Loucy (cell line): ENCODE measurements around the gene SHROOM3.

ENCODE experiments used
- H2AFZ ChIP-seq: fragments of 200-600 bp; sonication (generic); 2 replicates; pipeline ENCODE4 v1.6.0; 2016; ENCODE audit warnings: antibody characterized with exemption, mild to moderate bottlenecking, low read length, moderate library complexity
- H3F3A ChIP-seq: fragments of 200-600 bp; 2 replicates; pipeline ENCODE4 v1.6.0; 2016; ENCODE audit warnings: antibody characterized with exemption, low read depth, mild to moderate bottlenecking
- H3K27me3 ChIP-seq: fragments of 200-600 bp; sonication (generic); 2 replicates; pipeline ENCODE4 v1.6.1; 2014; ENCODE audit warnings: low read length, mild to moderate bottlenecking; ENCODE audit not compliant: insufficient read depth, poor library complexity, severe bottlenecking
- H3K36me3 ChIP-seq: fragments of 200-600 bp; sonication (generic); 2 replicates; pipeline ENCODE4 v1.6.1; 2016; ENCODE audit warnings: low read length; ENCODE audit not compliant: insufficient read depth
- H3K4me1 ChIP-seq: fragments of 200-600 bp; sonication (generic); 2 replicates; pipeline ENCODE4 v1.5.1; 2014; ENCODE audit warnings: low read length, mild to moderate bottlenecking; ENCODE audit not compliant: insufficient read depth, poor library complexity, severe bottlenecking
- H3K4me2 ChIP-seq: fragments of 200-600 bp; sonication (generic); 2 replicates; pipeline ENCODE4 v1.6.0; 2014; ENCODE audit warnings: antibody characterized with exemption, low read length, low read depth, mild to moderate bottlenecking; ENCODE audit not compliant: poor library complexity, severe bottlenecking
- H3K4me3 ChIP-seq: fragments of 200-600 bp; sonication (generic); 2 replicates; pipeline ENCODE4 v1.5.1; 2014; ENCODE audit warnings: low read length, mild to moderate bottlenecking, mixed read lengths; ENCODE audit not compliant: poor library complexity, severe bottlenecking
- H3K79me2 ChIP-seq: fragments of 200-600 bp; sonication (generic); 2 replicates; pipeline ENCODE4 v1.6.1; 2014; ENCODE audit warnings: low read length; ENCODE audit not compliant: insufficient read depth
- H3K9ac ChIP-seq: fragments of 200-600 bp; sonication (generic); 2 replicates; pipeline ENCODE4 v1.6.0; 2014; ENCODE audit warnings: mild to moderate bottlenecking, low read depth, low read length, moderate library complexity; ENCODE audit not compliant: poor library complexity, severe bottlenecking
- H3K9me2 ChIP-seq: fragments of 200-600 bp; sonication (generic); replicated peaks from 2 replicates; pipeline ENCODE4 v1.6.1; 2016; ENCODE audit warnings: low read depth, low read length, mixed read lengths
- H3K9me3 ChIP-seq: fragments of 200-600 bp; sonication (generic); 2 replicates; pipeline ENCODE4 v1.6.1; 2014; ENCODE audit warnings: mild to moderate bottlenecking, antibody characterized with exemption, low read length, low read depth; ENCODE audit not compliant: insufficient read depth
- H4K20me1 ChIP-seq: fragments of 200-600 bp; sonication (generic); 2 replicates; pipeline ENCODE4 v1.6.0; 2014; ENCODE audit warnings: antibody characterized with exemption, low read length, mild to moderate bottlenecking; ENCODE audit not compliant: insufficient read depth, poor library complexity, severe bottlenecking
- EZH2phosphoT487 ChIP-seq: fragments of 200-600 bp; IDR thresholded peaks from 2 replicates; pipeline ENCODE4 v1.6.1; 2018; ENCODE audit warnings: antibody characterized with exemption, mild to moderate bottlenecking, moderate library complexity, borderline replicate concordance
- TF ChIP-seq, protein P1 (sequence below): fragments of 200-600 bp; sonication (generic); conservative IDR thresholded peaks from 2 replicates; pipeline ENCODE4 v1.5.1; 2014; ENCODE audit warnings: mild to moderate bottlenecking, antibody characterized with exemption, low read length

The SHROOM3 gene

DNA sequence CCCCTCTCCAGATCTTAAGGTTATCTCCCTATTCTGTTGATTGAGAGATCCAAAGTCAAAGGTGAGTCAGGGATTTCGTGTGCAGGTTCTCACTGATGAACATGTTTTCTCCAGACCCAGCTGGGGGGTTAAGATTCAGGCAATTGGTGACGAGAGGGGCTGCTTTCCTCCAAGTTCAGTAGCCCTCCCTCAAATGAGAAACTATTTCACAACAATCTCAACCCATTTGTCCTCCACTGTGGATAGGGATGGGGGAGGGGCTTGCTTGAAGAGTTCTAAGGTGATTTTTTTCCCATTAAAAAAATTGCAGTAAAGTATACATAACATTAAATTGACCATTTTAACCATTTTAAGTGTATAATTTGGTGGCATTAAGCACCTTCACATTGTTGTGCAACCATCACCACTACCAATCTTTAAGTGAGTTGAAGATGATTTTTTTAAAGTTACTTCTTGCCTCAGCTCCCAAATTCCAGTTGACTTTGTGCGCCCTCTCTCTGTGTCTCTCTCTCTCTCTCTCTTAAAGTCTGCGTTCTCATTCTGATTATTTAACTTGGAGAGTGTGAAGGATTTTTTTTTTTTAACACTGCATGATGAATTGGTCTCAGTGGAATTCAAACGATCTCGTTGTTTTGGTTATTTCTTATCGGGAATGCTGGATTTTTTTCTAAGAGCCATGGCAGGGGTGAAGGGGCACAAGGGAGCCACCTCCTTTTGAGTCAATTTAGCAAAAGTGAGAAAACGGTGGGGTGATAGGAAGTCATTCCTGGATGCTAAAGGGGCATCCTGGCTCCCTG lies 175.9 kb downstream of the SHROOM3 start:
- H3K4me3 ChIP-seq: no peak overlapping the region
- TF ChIP-seq, protein P1, sequence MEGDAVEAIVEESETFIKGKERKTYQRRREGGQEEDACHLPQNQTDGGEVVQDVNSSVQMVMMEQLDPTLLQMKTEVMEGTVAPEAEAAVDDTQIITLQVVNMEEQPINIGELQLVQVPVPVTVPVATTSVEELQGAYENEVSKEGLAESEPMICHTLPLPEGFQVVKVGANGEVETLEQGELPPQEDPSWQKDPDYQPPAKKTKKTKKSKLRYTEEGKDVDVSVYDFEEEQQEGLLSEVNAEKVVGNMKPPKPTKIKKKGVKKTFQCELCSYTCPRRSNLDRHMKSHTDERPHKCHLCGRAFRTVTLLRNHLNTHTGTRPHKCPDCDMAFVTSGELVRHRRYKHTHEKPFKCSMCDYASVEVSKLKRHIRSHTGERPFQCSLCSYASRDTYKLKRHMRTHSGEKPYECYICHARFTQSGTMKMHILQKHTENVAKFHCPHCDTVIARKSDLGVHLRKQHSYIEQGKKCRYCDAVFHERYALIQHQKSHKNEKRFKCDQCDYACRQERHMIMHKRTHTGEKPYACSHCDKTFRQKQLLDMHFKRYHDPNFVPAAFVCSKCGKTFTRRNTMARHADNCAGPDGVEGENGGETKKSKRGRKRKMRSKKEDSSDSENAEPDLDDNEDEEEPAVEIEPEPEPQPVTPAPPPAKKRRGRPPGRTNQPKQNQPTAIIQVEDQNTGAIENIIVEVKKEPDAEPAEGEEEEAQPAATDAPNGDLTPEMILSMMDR: no peak
- TF ChIP-seq EZH2phosphoT487: no peak
- H2AFZ ChIP-seq: no peak overlapping the region
- no peaks in the 10 kb centered on the region for H3K27me3 ChIP-seq
- H3K4me1 ChIP-seq: peaks cover 47% of the 10 kb centered on the region
- H3K9me2 ChIP-seq: no peaks in the 10 kb centered on the region
- H3K4me2 ChIP-seq: no peak overlapping the region
- no peaks in the 10 kb centered on the region for H3K79me2 ChIP-seq
- H4K20me1 ChIP-seq: no peaks in the 10 kb centered on the region
- H3K9ac ChIP-seq: no peak overlapping the region
- H3K36me3 ChIP-seq: no peaks in the 10 kb centered on the region
- H3K9me3 ChIP-seq: no peaks in the 10 kb centered on the region
- peaks cover 15% of the 10 kb centered on the region; the same call in 1 of the 2 replicates for H3F3A ChIP-seq

DNA sequence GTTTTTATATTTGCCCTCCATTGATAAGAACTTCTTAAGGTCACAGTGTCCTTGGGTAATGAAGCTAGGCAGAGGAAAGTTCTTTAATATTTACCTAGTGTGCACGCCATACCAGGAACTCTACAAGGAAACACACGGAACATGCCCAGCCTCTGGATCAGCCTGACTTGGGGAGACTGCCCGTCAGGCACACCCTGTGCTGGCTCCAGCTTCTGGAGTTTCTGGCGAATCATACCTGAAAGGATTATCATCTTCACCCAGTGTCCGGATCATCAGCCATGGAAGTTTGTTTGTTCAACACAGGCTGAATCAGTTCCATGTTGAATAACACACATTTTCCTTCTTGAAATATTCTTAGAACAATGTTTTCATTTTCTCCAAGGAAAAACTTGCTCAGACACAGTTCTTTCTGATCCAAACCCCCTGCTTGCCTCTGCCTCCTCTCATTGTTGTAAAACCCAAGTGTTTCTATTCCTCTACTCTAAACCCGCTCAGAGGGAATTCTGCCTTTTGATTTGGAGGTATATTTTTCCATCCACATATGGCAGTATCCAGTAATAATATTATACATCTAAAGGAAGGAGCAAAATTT lies 176.7 kb downstream of the SHROOM3 start:
- Histone ChIP-seq H3K9ac (no peak overlapping the region), H3K79me2 (no peaks in the 10 kb centered on the region)

DNA sequence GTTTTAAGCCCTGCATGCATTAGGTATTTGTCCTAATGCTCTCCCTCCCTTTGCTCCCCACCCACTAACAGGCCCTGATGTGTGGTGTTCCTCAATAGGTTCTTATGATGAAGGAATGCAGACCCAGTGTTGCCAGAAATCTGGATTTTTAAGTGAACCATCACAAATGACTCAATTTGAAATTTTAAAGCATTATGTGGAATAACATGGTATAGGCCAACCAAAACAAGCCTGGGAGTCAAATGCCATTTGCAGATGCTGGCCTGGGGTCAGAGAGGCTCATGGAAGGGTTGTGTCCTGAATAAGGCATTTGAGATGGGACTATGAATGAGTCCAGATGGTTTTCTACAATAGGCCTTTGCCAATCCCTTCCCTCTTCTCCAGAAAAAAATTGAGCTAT lies 179.6 kb downstream of the SHROOM3 start:
- no peak overlapping the region for H3K4me2 ChIP-seq
- no peaks in the 10 kb centered on the region for H3K9me2 ChIP-seq
- no peaks in the 10 kb centered on the region for H3K79me2 ChIP-seq
- H3K27me3 ChIP-seq: no peaks in the 10 kb centered on the region
- TF ChIP-seq EZH2phosphoT487: no peak
- TF ChIP-seq, protein P1: no peak
- H2AFZ ChIP-seq: no peak overlapping the region
- H4K20me1 ChIP-seq: no peaks in the 10 kb centered on the region
- H3F3A ChIP-seq: no peaks in the 10 kb centered on the region
- H3K4me3 ChIP-seq: no peak overlapping the region
- H3K4me1 ChIP-seq: peaks cover 13% of the 10 kb centered on the region
- no peak overlapping the region for H3K9ac ChIP-seq
- no peaks in the 10 kb centered on the region for H3K9me3 ChIP-seq
- H3K36me3 ChIP-seq: no peaks in the 10 kb centered on the region

More for the DNA sequence above, 176.7 kb downstream of the SHROOM3 start:
- H3K9me2 ChIP-seq: no peaks in the 10 kb centered on the region
- no peaks in the 10 kb centered on the region for H3K9me3 ChIP-seq
- no peak overlapping the region for H3K4me2 ChIP-seq
- no peak for TF ChIP-seq EZH2phosphoT487
- TF ChIP-seq, protein P1: no peak
- H3F3A ChIP-seq: peaks cover 13% of the 10 kb centered on the region; the same call in 1 of the 2 replicates
- no peak overlapping the region for H3K4me3 ChIP-seq
- peaks cover 40% of the 10 kb centered on the region for H3K4me1 ChIP-seq
- H2AFZ ChIP-seq: no peak overlapping the region
- H3K36me3 ChIP-seq: no peaks in the 10 kb centered on the region
- no peaks in the 10 kb centered on the region for H4K20me1 ChIP-seq
- no peaks in the 10 kb centered on the region for H3K27me3 ChIP-seq
